Sigmoid colon (tissue), 7 donors: ENCODE data around the gene S100A6. TPM values are rescaled to one million over a fixed set of nuclear protein-coding genes. Genes with fewer than 3 reads are reported as not detected.

Source experiments
- DNase-seq: peaks from one replicate; pipeline ENCODE4 v3.0.0-alpha.2; 2019
- H3K27ac ChIP-seq, 4 donors: fragments of 200-600 bp; sonication (generic); one replicate each; pipeline ENCODE4 v1.5.1; 2016 to 2019; ENCODE audit warnings: mild to moderate bottlenecking in 1 of 4
- H3K27me3 ChIP-seq, 3 donors: fragments of 200-600 bp; sonication (generic); one replicate each; pipeline ENCODE4 v1.5.1; 2019; ENCODE audit warnings: mild to moderate bottlenecking in 1 of 3
- H3K36me3 ChIP-seq, 4 donors: fragments of 200-600 bp; sonication (generic); one replicate each; pipeline ENCODE4 v1.5.1; 2016 to 2019
- H3K4me1 ChIP-seq, 4 donors: fragments of 200-600 bp; sonication (generic); one replicate each; pipeline ENCODE4 v1.5.1; 2017 to 2019
- H3K4me3 ChIP-seq, 4 donors: fragments of 200-600 bp; sonication (generic); one replicate each; pipeline ENCODE4 v1.5.1; 2017 to 2019; ENCODE audit warnings: mild to moderate bottlenecking in 2 of 4, moderate library complexity in 1 of 4
- H3K9me3 ChIP-seq, 4 donors: fragments of 200-600 bp in 3 of 4; sonication (generic) in 3 of 4; one replicate each; pipeline versions ENCODE4 v1.5.1 to v1.6.1; 2013 to 2019
- CTCF ChIP-seq, 4 experiments: fragments of 450-650 bp in 3 of 4; fragments of 200-600 bp in 1 of 4; IDR thresholded peaks; one replicate each; pipeline ENCODE4 v1.5.1; 2016 to 2019; ENCODE audit warnings: antibody characterized with exemption in 4 of 4, mild to moderate bottlenecking in 3 of 4, moderate library complexity in 2 of 4
- EP300 ChIP-seq, 4 donors: sonication (generic); formaldehyde crosslinking; IDR thresholded peaks; one replicate each; pipeline ENCODE4 v1.6.1; 2017; ENCODE audit warnings: antibody characterized with exemption in 4 of 4
- POLR2A ChIP-seq, 2 donors: fragments of 450-650 bp; IDR thresholded peaks; one replicate each; pipeline ENCODE4 v1.6.1; 2016; ENCODE audit warnings: antibody characterized with exemption in 2 of 2, mild to moderate bottlenecking in 2 of 2, moderate library complexity in 2 of 2
- POLR2AphosphoS5 ChIP-seq, 4 donors: sonication (generic); formaldehyde crosslinking; IDR thresholded peaks; one replicate each; pipeline ENCODE4 v1.6.1; 2017; ENCODE audit warnings: antibody characterized with exemption in 4 of 4
- WGBS, 2 donors: extraction: QIAGEN DNeasy Blood & Tissue Kit; methylation state at CpG; one replicate each; pipeline ENCODE4 v1.1.7; 2013; 5-methylcytosine and 5-hydroxymethylcytosine counted together
- intact Hi-C: fragments of 100-400 bp; cut with DNase I; formaldehyde crosslinking; loops from one replicate; pipeline ENCODE4 v1.15.1; 2023
- polyA plus RNA-seq, 3 donors: library from polyadenylated mRNA; stranded (reverse); fragments of 200-250 nt; gene quantifications; one replicate each; pipeline ENCODE4 v1.2.3, GENCODE V29; 2013
- total RNA-seq, 4 donors: library from RNA; depleted of rRNA; stranded (reverse); fragments of >200 nt; gene quantifications; one replicate each; pipeline ENCODE4 v1.1.0, GENCODE V29; 2016
- donor health status: healthy with polysubstance abuse.
- donor health status: Bipolar disorder and iron deficiency.
- donor health status: healthy.

S100A6 gene
- total and polyA plus RNA-seq, 7 donors = 445 to 7,223 (median 1,159) TPM

DNA sequence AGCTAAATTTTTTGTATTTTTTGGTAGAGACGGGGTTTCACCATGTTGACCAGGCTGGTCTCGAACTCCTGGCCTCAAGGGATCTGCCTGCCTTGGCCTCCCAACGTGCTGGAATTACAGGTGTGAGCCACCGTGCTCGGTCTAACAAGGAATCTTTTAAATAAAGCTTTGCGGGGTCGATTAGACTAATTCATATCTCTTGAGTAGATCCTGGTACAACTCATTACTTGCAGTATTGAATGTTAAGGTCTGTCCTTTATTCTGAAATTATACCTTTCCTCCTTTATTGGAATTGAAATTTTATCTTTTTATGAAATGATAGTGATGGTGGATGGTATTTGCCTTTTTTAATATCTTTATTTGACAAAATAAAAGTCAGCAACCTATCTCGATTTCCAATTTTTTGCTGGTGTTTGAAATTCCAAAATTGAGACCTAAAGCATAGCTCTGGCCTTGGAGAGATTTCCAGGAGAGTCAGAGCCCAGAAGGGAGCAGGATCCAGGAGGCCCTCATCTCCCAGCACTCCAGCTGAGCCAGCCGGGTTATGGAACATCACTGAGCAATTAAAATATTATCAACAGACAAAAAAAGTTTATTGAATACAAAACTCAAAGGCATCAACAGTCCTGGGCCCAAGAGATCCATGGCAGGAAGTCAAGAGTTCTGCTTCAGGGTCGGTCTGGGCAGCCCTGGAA, 25.1 kb upstream of the S100A6 start:
- intact Hi-C loops = no loop called here
- Histone ChIP-seq H3K27me3 (no peaks in the 10 kb centered on the region), H3K36me3 (no peaks in the 10 kb centered on the region), H3K9me3 (no peaks in the 10 kb centered on the region), H3K27ac (peak overlapping the region in 3 of 4 donors; percentile 7 to 46 (median 32)), H3K4me1 (peaks cover 0 to 15% (median 11%) of the 10 kb centered on the region in 4 donors), H3K4me3 (no peak overlapping the region)
- peak; percentile 57 for DNase-seq
- 90% methylated on average over 10 of the region's 10 CpGs for WGBS, 2 donors
- TF ChIP-seq EP300 (IDR thresholded peaks at IDR 0.05) = no peak
- no peak for TF ChIP-seq CTCF (IDR thresholded peaks at IDR 0.05)
- TF ChIP-seq POLR2A (IDR thresholded peaks at IDR 0.05) = no peak
- no peak for TF ChIP-seq POLR2AphosphoS5 (IDR thresholded peaks at IDR 0.05)

DNA sequence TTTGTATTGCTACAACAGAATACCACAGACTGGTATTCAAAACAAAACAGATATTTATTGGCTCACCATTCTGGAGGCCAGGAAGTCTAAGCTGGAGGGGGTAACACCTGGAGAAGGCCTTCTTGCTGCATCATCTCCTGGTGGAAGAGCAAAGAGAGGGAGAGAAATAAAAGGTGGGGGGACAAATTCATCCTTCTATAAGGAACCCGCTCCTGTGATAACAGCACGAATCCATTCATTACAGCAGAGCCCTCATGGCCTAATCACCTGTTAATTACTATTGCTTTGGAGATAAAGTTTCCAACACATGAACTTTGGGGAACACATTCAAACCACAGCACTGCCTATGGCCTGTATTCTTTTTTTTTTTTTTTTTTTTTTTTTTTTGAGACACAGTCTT, 24.4 kb upstream of the S100A6 start:
- H3K27ac ChIP-seq = peak overlapping the region in 1 of 4 donors; percentile 46
- H3K4me1 ChIP-seq = peaks cover 0 to 8% (median 4%) of the 10 kb centered on the region in 4 donors
- H3K36me3 ChIP-seq = no peaks in the 10 kb centered on the region
- H3K9me3 ChIP-seq = no peaks in the 10 kb centered on the region
- no peak for TF ChIP-seq CTCF (IDR thresholded peaks at IDR 0.05)
- no peak for TF ChIP-seq POLR2A (IDR thresholded peaks at IDR 0.05)
- TF ChIP-seq EP300 (IDR thresholded peaks at IDR 0.05) = no peak
- no peak for TF ChIP-seq POLR2AphosphoS5 (IDR thresholded peaks at IDR 0.05)
- no peak for DNase-seq
- no peaks in the 10 kb centered on the region for H3K27me3 ChIP-seq
- intact Hi-C loops = no loop called here
- H3K4me3 ChIP-seq = no peak overlapping the region
- WGBS, 2 donors = 66 to 97% methylated on average over 2 of the region's 2 CpGs

DNA sequence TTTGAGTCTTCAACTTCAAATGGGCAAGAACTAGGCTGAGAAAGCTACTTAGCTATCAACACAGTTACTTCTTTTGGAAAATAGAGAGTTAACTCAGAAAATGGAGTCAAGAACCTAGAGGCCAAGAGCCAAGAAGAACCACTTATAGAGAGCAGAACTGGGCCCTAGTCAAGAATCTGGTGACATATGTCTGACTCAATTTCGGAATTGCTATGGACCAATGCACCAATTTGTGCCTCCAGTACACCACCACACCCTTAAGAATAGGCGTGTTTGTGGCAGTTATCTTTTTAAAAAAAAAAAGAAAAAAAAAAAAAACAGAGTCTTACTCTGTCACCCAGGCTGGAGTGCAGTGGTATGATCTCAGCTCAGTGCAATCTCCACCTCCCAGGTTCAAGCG, 22.1 kb upstream of the S100A6 start:
- H3K4me1 ChIP-seq = peaks cover 0 to 23% (median 16%) of the 10 kb centered on the region in 4 donors
- intact Hi-C loops = no loop called here
- no peaks in the 10 kb centered on the region for H3K27me3 ChIP-seq
- no peak for TF ChIP-seq EP300 (IDR thresholded peaks at IDR 0.05)
- no peak for TF ChIP-seq POLR2AphosphoS5 (IDR thresholded peaks at IDR 0.05)
- TF ChIP-seq CTCF (IDR thresholded peaks at IDR 0.05) = no peak
- TF ChIP-seq POLR2A (IDR thresholded peaks at IDR 0.05) = no peak
- no peaks in the 10 kb centered on the region for H3K36me3 ChIP-seq
- H3K9me3 ChIP-seq = no peaks in the 10 kb centered on the region
- H3K27ac ChIP-seq = no peak overlapping the region
- no peak for DNase-seq
- no peak overlapping the region for H3K4me3 ChIP-seq
- 90 to 96% methylated on average over 3 of the region's 3 CpGs for WGBS, 2 donors

DNA sequence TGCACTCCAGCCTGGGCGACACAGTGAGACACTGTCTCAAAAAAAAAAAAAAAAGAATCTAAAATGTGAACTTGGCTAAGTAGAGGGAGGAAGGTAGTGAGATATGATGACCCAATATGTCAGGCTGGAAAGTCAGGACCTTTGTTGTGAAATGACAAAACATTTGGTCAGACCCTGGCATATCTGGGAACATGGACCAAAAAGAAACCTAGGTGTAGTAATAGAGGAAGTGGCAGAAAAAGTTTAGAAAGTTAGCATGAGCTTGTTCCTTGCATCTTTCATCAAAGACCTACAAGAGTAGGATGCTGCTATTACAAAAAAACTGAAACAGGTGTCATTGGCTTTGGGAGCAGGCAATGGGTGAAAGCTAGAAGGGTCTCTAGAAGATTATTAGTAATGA, 20.6 kb upstream of the S100A6 start:
- TF ChIP-seq POLR2A (IDR thresholded peaks at IDR 0.05) = no peak
- TF ChIP-seq EP300 (IDR thresholded peaks at IDR 0.05) = no peak
- TF ChIP-seq CTCF (IDR thresholded peaks at IDR 0.05) = no peak
- no peak for TF ChIP-seq POLR2AphosphoS5 (IDR thresholded peaks at IDR 0.05)
- no peaks in the 10 kb centered on the region for H3K27me3 ChIP-seq
- H3K9me3 ChIP-seq = no peaks in the 10 kb centered on the region
- peaks cover 0 to 23% (median 15%) of the 10 kb centered on the region in 4 donors for H3K4me1 ChIP-seq
- WGBS, 2 donors = 92 to 93% methylated on average over 1 of the region's 1 CpG
- H3K36me3 ChIP-seq = no peaks in the 10 kb centered on the region
- no peak overlapping the region for H3K27ac ChIP-seq
- no peak overlapping the region for H3K4me3 ChIP-seq
- intact Hi-C loops = no loop called here
- no peak for DNase-seq
